PFSK-1 (cell line): ENCODE results near the gene SCARF1.

ENCODE experiments used
- FOXP2 ChIP-seq: optimal IDR thresholded peaks from 2 replicates; pipeline ENCODE3; 2011; ENCODE audit warnings: borderline replicate concordance, control low read depth, inconsistent platforms; ENCODE audit not compliant: insufficient read depth; ENCODE audit errors: extremely low read length, extremely low read depth
- POLR2AphosphoS5 ChIP-seq: IDR thresholded peaks from 2 replicates; pipeline ENCODE4 v1.6.1; 2012; ENCODE audit warnings: low read depth, mild to moderate bottlenecking, control low read depth, low read length, moderate library complexity
- REST ChIP-seq, 2 experiments: IDR thresholded peaks; 2 replicates each; pipeline versions ENCODE4 v1.6.1 to v1.8.0; 2011 to 2012; ENCODE audit warnings: low read depth in 2 of 2, low read length in 2 of 2, control low read depth in 1 of 2, inconsistent platforms in 1 of 2, mild to moderate bottlenecking in 1 of 2, moderate library complexity in 1 of 2; ENCODE audit not compliant: insufficient read depth in 1 of 2
- SIN3A ChIP-seq: IDR thresholded peaks from 2 replicates; pipeline ENCODE4 v1.6.1; 2012; ENCODE audit warnings: mild to moderate bottlenecking, low read length, moderate library complexity, borderline replicate concordance; ENCODE audit not compliant: insufficient read depth
- TAF1 ChIP-seq: IDR thresholded peaks from 2 replicates; pipeline ENCODE4 v1.6.1; 2012; ENCODE audit warnings: low read length, control low read depth, borderline replicate concordance; ENCODE audit not compliant: insufficient read depth

The SCARF1 gene

DNA sequence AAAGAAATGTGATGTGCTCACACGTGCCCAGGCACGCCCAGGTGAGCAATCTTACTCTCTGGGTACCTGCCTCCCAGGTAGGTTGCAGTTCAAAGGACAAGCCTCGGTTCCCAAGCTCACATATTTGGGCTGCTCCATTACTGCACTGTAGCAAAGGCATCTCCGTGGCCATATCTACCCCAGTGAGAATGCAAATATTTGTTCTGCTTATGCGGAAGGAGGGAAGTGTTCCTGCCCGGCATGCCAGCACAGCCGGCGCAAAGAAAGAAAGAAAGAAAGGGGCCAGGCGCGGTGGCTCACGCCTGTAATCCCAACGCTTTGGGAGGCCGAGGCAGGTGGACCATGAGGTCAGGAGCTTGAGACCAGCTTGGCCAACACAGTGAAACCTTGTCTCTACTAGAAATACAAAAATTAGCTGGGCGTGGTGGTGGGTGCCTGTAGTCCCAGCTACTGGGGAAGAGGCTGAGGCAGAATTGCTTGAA lies 47.6 kb downstream of the SCARF1 start:
- TF ChIP-seq TAF1 (no peak), SIN3A (no peak), POLR2AphosphoS5 (no peak), REST (IDR thresholded peaks at IDR 0.05; ENCODE audit: insufficient read depth in 1 of 2, low read depth in 2 of 2, low read length in 2 of 2) (no peak), FOXP2 (no peak)

- no peak for TF ChIP-seq TAF1
- TF ChIP-seq POLR2AphosphoS5: no peak
- no peak for TF ChIP-seq SIN3A
- TF ChIP-seq FOXP2: no peak
These were observed 52.0 kb downstream of the SCARF1 start for GRCh38 chr17:1593630-1593931.

GRCh38 chr17:1592751-1593629 lies 52.5 kb downstream of the SCARF1 start:
- TF ChIP-seq SIN3A: no peak
- no peak for TF ChIP-seq REST (IDR thresholded peaks at IDR 0.05; ENCODE audit: insufficient read depth in 1 of 2, low read depth in 2 of 2, low read length in 2 of 2)
- TF ChIP-seq FOXP2: no peak
- TF ChIP-seq TAF1: no peak
- TF ChIP-seq POLR2AphosphoS5: no peak

DNA sequence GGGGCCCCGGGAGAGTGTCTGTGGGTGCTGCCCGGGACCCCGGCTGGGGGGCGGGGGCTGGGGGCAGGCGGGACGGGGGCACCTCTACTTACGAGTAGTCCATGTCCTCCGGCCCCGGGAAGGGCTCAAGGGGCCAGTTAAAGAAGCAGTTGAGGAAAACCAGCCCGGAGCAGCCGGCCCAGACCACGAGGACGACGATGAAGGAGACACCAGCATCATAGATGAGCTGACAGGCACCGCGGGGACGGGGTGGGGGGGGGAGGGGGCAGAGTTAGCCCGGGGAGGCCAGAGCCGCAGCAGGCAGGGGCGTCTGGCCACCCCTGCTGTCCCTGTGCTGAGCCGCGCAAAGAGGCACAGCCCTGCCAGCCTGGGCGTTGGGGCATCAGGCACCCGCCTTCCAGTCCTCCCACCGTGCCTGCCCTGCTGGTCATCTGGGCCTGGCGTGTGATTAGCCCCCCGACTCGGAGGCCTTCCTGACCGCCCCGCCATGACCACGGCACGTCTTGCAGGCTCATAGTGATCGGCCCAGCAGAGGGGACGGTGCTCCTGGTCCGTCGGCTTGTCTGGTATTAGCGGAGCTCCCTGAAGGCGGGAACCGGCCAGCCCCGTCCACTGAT lies 54.0 kb downstream of the SCARF1 start:
- no peak for TF ChIP-seq FOXP2
- no peak for TF ChIP-seq TAF1
- TF ChIP-seq SIN3A: no peak
- TF ChIP-seq POLR2AphosphoS5: no peak
- TF ChIP-seq REST (IDR thresholded peaks at IDR 0.05; ENCODE audit: insufficient read depth in 1 of 2, low read depth in 2 of 2, low read length in 2 of 2): no peak

DNA sequence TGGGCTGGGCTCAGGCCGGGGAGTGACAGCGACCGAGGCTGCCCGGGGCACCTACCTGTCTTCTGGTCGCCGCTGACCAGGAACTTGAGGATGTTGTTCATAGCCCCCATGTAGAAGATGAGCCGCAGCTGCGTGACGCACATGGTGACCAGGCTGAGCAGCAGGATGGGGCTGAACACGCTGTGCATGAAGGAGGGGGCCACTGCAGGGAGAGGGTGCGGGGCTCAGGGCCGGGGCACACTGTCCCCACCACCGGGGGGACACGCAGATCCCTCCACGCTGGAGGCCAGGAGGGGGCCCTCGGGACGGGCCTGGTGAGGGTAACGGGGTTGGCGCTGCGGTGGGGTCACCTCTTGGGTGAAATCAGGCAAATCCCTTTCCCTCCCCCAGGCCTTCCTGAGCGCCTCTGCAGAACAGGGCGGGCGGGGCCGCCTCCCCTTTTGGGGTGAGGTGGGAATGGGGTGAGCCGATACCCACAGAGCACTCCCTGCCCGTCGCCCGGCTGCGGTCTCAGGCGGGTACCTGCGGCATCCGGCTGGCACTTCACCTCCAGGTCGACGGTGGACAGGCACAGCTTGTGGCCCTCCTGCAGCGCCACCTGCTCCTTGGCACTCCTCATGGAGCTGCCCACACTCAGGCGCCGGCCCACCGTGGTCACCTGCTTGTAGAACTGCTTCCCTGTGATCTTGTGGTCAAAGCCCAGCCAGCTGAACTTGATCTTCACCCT lies 54.6 kb downstream of the SCARF1 start:
- no peak for TF ChIP-seq SIN3A
- TF ChIP-seq REST (IDR thresholded peaks at IDR 0.05; ENCODE audit: insufficient read depth in 1 of 2, low read depth in 2 of 2, low read length in 2 of 2): no peak
- TF ChIP-seq TAF1: no peak
